HepG2 (cell line): ENCODE measurements around the gene ITGAX. TPM values are rescaled to one million over a fixed set of nuclear protein-coding genes. Genes with fewer than 3 reads are reported as not detected.

Experiments used
- ATAC-seq: fragments of 200-7000 bp; cut with Tn5 transposase; 3 replicates; pipeline ENCODE4 v1.9.1; 2020; ENCODE audit warnings: mild to moderate bottlenecking, moderate library complexity
- BruUV-seq: library from RNA; stranded (reverse); fragments of 400-500 nt; replicated peaks from 2 replicates; lab custom pipeline; 2021; lab: Mats Ljungman, UMichigan
- CTCF ChIA-PET: fragments of 300-600 bp; formaldehyde crosslinking; extraction: SDS; loops from one replicate; lab custom pipeline; 2021; ENCODE audit warnings: low total read pairs, inconsistent platforms, low intra/inter-chr PET ratio; lab: Yijun Ruan, JAX
- POLR2A ChIA-PET: fragments of 350-600 bp; sonication (Branson Sonifier 250); formaldehyde crosslinking; loops from one replicate; lab custom pipeline; 2020; ENCODE audit warnings: antibody characterized with exemption, inconsistent platforms; lab: Yijun Ruan, JAX
- DNase-seq: peaks from one replicate; pipeline ENCODE4 v3.0.0-alpha.2; 2015; ENCODE audit warnings: low spot score
- FAIRE-seq: peaks from 3 replicates; lab custom pipeline; 2011; peaks lifted over from hg19 to GRCh38; lab: Jason Lieb, UNC
- H2AFZ ChIP-seq: one replicate; pipeline ENCODE4 v1.6.1; 2011; ENCODE audit warnings: low read length, inconsistent platforms
- H3K27ac ChIP-seq: fragments of 300-600 bp; 3 replicates; pipeline ENCODE4 v1.8.0; 2011; ENCODE audit warnings: mixed run types, mild to moderate bottlenecking, mixed read lengths, low read length, inconsistent platforms; ENCODE audit not compliant: insufficient read depth; ENCODE audit errors: extremely low read length
- H3K27me3 ChIP-seq, 2 experiments: fragments of 200-600 bp in 1 of 2; 2 replicates in 1 of 2; 3 replicates in 1 of 2; pipeline versions ENCODE4 v1.6.0 to v1.8.0; 2011; ENCODE audit warnings: low read length in 2 of 2, mild to moderate bottlenecking in 2 of 2, moderate library complexity in 2 of 2, inconsistent platforms in 1 of 2; ENCODE audit not compliant: insufficient read depth in 2 of 2, control insufficient read depth in 1 of 2
- H3K36me3 ChIP-seq, 2 experiments: fragments of 200-600 bp in 1 of 2; replicated peaks in 1 of 2; 2 replicates in 1 of 2; 3 replicates in 1 of 2; pipeline versions ENCODE4 v1.5.1 to v1.8.0; 2011; ENCODE audit warnings: low read length in 2 of 2, inconsistent platforms in 1 of 2; ENCODE audit not compliant: insufficient read depth in 2 of 2, control insufficient read depth in 1 of 2
- H3K4me1 ChIP-seq: 2 replicates; pipeline ENCODE4 v1.5.1; 2012; ENCODE audit warnings: low read length, inconsistent platforms; ENCODE audit not compliant: insufficient read depth
- H3K4me2 ChIP-seq: 2 replicates; pipeline ENCODE4 v1.6.0; 2011; ENCODE audit warnings: low read depth, low read length, inconsistent platforms
- H3K4me3 ChIP-seq, 3 experiments: fragments of 200-600 bp in 1 of 3; sonication (generic), shearing (Covaris generic) in 1 of 3; replicated peaks in 1 of 3; 2 replicates each; pipeline ENCODE4 v1.5.1; 2011 to 2016; ENCODE audit warnings: low read length in 3 of 3, inconsistent platforms in 2 of 3, low read depth in 2 of 3, mild to moderate bottlenecking in 2 of 3, control low read depth in 1 of 3, mixed read lengths in 1 of 3; ENCODE audit not compliant: insufficient read depth in 1 of 3
- H3K79me2 ChIP-seq: one replicate; pipeline ENCODE4 v1.6.1; 2011; ENCODE audit warnings: low read length, inconsistent platforms; ENCODE audit not compliant: insufficient read depth
- H3K9ac ChIP-seq: 2 replicates; pipeline ENCODE4 v1.6.0; 2011; ENCODE audit warnings: mild to moderate bottlenecking, low read depth, low read length, inconsistent platforms; ENCODE audit not compliant: insufficient read depth
- H3K9me3 ChIP-seq: 2 replicates; pipeline ENCODE4 v1.5.1; 2012; ENCODE audit warnings: mild to moderate bottlenecking, low read length
- H4K20me1 ChIP-seq: 2 replicates; pipeline ENCODE4 v1.6.0; 2011; ENCODE audit warnings: inconsistent platforms, mild to moderate bottlenecking, low read length, moderate library complexity; ENCODE audit not compliant: insufficient read depth
- MAFF ChIP-seq: IDR thresholded peaks from 2 replicates; pipeline ENCODE4 v1.6.1; 2011; ENCODE audit warnings: low read depth, low read length, improper control_type of control experiment
- MAFK ChIP-seq, 2 experiments: IDR thresholded peaks in 1 of 2; conservative IDR thresholded peaks in 1 of 2; 2 replicates each; pipeline ENCODE4 v1.6.1; 2011; ENCODE audit warnings: improper control_type of control experiment in 2 of 2, low read length in 2 of 2
- ZMYM2 ChIP-seq: sonication (generic); formaldehyde crosslinking; IDR thresholded peaks from 2 replicates; pipeline ENCODE4 v1.8.0; 2022; ENCODE audit warnings: mild to moderate bottlenecking, missing genetic modification reagents
- ZNF468 ChIP-seq: sonication (generic); formaldehyde crosslinking; IDR thresholded peaks from 2 replicates; pipeline ENCODE4 v1.8.0; 2022; ENCODE audit warnings: mild to moderate bottlenecking, moderate library complexity, missing genetic modification reagents
- ZNF567 ChIP-seq: sonication (generic); formaldehyde crosslinking; IDR thresholded peaks from 2 replicates; pipeline ENCODE4 v1.8.1; 2023; ENCODE audit warnings: mild to moderate bottlenecking, missing genetic modification reagents, borderline replicate concordance
- ZNF619 ChIP-seq: sonication (generic); formaldehyde crosslinking; IDR thresholded peaks from 2 replicates; pipeline ENCODE4 v1.4.0; 2020; ENCODE audit warnings: mild to moderate bottlenecking, missing genetic modification reagents
- WGBS: methylation state at CpG from one replicate; pipeline ENCODE4 v1.1.6; 2017; ENCODE audit warnings: low lambda C conversion rate; 5-methylcytosine and 5-hydroxymethylcytosine counted together
- in situ Hi-C: cut with HindIII; loops from 2 replicates; pipeline ENCODE4 v1.10.0; 2017; ENCODE audit warnings: low pct_unique_long_range_greater_than_20kb; ENCODE audit not compliant: extremely low pct_ligation_motif_present
- intact Hi-C: fragments of 100-400 bp; cut with micrococcal nuclease; formaldehyde crosslinking; loops from one replicate; pipeline ENCODE4 v1.10.0; 2022; ENCODE audit not compliant: unreplicated experiment
- polyA plus RNA-seq, 8 experiments: library from polyadenylated mRNA; depleted of rRNA in 3 of 8; stranded (reverse) in 7 of 8; unstranded in 1 of 8; fragments of >200 nt; fragmentation: Illumina TruSeq in 4 of 8; extraction: Trizol in 4 of 8; gene quantifications; 2 replicates each; pipeline versions ENCODE4 v1.2.1 to v1.2.3, GENCODE V29; 2011 to 2016; ENCODE audit warnings: low read depth in 4 of 8, missing spikeins in 1 of 8, mixed read lengths in 1 of 8; ENCODE audit not compliant: insufficient read depth in 1 of 8
- total RNA-seq, 5 experiments: library from RNA; depleted of rRNA; stranded (reverse); fragments of >200 nt; fragmentation: Illumina TruSeq; extraction: Trizol; gene quantifications; 2 replicates each; pipeline ENCODE4 v1.2.3, GENCODE V29; 2016; ENCODE audit warnings: low read depth in 1 of 5
- TF ChIP-seq, protein P1 (sequence below): sonication (generic); formaldehyde crosslinking; IDR thresholded peaks from 2 replicates; pipeline ENCODE4 v1.4.0; 2020; ENCODE audit warnings: missing genetic modification reagents, low read depth, mild to moderate bottlenecking, borderline replicate concordance
- TF ChIP-seq, protein P2 (sequence below): IDR thresholded peaks from 2 replicates; pipeline ENCODE4 v1.6.1; 2016; ENCODE audit warnings: missing biosample characterization, missing genetic modification reagents, low read depth

The ITGAX gene
- total and polyA plus RNA-seq, 2 of the 13 experiments (the other 11 are each of a cell fraction or from before 2014, with no cell fraction given), result 0.32 TPM; not detected in 1

DNA sequence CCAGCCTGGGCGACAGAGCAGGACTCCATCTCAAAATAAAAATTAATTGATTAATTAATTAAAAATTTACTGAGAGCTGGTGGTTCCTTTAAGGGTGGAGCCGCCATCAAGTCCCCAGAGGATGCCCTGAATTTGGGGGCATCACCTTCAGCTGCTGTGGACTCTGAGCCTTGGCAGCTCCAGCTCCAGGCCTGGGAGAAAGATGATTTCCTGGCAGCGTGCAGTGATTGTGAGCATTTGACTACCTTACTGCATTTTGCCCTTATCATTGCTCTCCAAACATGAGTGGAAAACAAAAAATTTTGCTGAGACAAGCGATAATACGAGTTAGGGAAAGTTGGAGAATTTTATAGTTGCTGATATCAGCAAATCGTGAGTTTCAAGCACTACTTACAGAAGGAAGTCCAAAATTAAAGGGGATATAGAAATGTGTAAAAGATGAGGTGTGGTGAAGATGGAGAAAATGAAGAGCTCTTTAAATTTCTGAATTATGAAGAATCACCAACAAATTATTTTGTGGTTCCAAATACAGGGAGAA, 35.6 kb downstream of the ITGAX start:
- POLR2A ChIA-PET, result no interaction called here
- CTCF ChIA-PET, result no interaction called here
- no TSS peak for BruUV-seq
- ATAC-seq, result no peak
- no peak for FAIRE-seq
- DNase-seq, result no peak
- in situ Hi-C loops (no loop called here), intact Hi-C loops (no loop called here)
- Histone ChIP-seq H3K4me3 (no peak overlapping the region), H3K4me2 (no peak overlapping the region), H3K4me1 (peaks cover 5% of the 10 kb centered on the region), H2AFZ (no peak overlapping the region), H3K9ac (no peak overlapping the region), H3K27ac (no peak overlapping the region), H3K36me3 (no peaks in the 10 kb centered on the region), H4K20me1 (no peaks in the 10 kb centered on the region), H3K9me3 (no peaks in the 10 kb centered on the region), H3K79me2 (no peaks in the 10 kb centered on the region), H3K27me3 (peaks cover 2 to 12% of the 10 kb centered on the region in 2 experiments; a peak in 2 of 5 replicates)
- TF ChIP-seq MAFF (peak; percentile 96), MAFK (conservative IDR thresholded peaks at IDR 0.05 in 1 of 2, IDR thresholded peaks at IDR 0.05 in 1 of 2; ENCODE audit: low read length in 2 of 2) (peak; percentile 97 to 98), ZNF567 (CRISPR knock-in tag) (no peak)
- TF ChIP-seq, protein P1, sequence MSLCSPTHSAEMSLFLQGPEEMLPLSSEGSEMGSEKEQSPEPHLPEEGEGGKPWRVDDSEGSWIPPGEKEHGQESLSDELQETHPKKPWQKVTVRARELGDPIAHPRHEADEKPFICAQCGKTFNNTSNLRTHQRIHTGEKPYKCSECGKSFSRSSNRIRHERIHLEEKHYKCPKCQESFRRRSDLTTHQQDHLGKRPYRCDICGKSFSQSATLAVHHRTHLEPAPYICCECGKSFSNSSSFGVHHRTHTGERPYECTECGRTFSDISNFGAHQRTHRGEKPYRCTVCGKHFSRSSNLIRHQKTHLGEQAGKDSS (CRISPR knock-in tag), result no peak
- 19% methylated on average over 6 of the region's 6 CpGs for WGBS

GRCh38 chr16:31393056-31393455, 38.1 kb downstream of the ITGAX start, which contains the start of gene ITGAD:
Gene ITGAD (plus strand): TSS chr16:31393335. CDS start chr16:31393361, 26 bp downstream.
- H3K27ac ChIP-seq, result no peak within 1 kb of the TSS
- in situ Hi-C loops, result no loop called here
- no peak within 1 kb of the TSS for H3K4me3 ChIP-seq
- no peak within 1 kb of the TSS for H2AFZ ChIP-seq
- H3K9ac ChIP-seq, result no peak within 1 kb of the TSS
- no peaks in the 10 kb centered on the region for H3K4me1 ChIP-seq
- DNase-seq (no peak), FAIRE-seq (no peak), ATAC-seq (no peak; the same call in 2 of the 3 replicates)
- H4K20me1 ChIP-seq, result no peaks in the 10 kb centered on the region
- CTCF ChIA-PET, result no interaction called here
- POLR2A ChIA-PET, result no interaction called here
- no TSS peak for BruUV-seq
- intact Hi-C loops, result no loop called here
- TF ChIP-seq ZNF468 (CRISPR knock-in tag) (no peak), ZNF619 (CRISPR knock-in tag) (no peak), ZMYM2 (CRISPR knock-in tag) (no peak)
- TF ChIP-seq, protein P2, sequence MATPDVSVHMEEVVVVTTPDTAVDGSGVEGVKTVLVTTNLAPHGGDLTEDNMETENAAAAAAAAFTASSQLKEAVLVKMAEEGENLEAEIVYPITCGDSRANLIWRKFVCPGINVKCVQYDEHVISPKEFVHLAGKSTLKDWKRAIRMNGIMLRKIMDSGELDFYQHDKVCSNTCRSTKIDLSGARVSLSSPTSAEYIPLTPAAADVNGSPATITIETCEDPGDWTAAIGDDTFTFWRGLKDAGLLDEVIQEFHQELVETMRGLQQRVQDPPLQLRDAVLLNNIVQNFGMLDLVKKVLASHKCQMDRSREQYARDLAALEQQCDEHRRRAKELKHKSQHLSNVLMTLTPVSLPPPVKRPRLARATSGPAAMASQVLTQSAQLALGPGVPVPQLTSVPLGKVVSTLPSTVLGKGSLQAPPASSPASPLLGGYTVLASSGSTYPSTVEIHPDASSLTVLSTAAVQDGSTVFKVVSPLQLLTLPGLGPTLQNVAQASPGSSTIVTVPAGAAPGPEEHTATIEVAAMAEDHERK (CRISPR knock-in tag), result no peak
- no peaks in the 10 kb centered on the region for H3K36me3 ChIP-seq
- no peaks in the 10 kb centered on the region for H3K9me3 ChIP-seq
- no peaks in the 10 kb centered on the region for H3K79me2 ChIP-seq
- 5% methylated on average over 5 of the region's 5 CpGs for WGBS
- H3K4me2 ChIP-seq, result no peak within 1 kb of the TSS
- H3K27me3 ChIP-seq, result peaks cover 2 to 6% of the 10 kb centered on the region in 2 experiments; a peak in 1 of 5 replicates
